ENCODE measurements around the gene PROK2.

PROK2 gene

DNA sequence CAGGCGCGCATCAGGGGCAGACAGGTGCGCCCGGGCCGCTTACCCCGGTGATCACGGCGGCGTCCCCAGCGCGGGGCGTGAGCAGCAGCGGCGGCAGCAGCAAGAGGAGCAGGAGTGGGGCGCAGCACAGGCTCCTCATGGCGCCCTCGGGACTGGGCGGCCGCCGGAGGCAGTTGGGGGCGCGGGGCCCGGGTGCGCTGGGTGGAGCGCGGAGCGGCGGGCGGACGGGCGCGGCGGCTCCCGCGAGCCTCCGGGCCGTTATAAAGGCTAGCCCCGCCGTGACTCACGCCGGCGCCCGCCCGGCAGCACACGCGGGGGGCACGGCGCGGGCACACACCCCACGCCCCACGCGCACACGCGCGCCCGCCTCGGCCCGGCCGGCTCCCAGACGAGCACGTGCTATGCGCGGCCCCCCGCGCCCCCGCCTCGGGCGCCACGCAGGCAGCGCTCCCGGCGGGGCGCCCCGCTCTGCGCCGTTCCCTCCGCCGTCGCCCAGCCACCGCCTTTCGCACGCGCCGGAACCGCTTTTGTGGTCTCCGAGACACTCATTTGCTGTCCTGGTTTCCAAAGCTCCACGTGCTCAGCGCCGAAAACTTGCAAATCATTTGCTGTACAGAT, at the start of gene PROK2:
Gene PROK2, minus strand, starts transcription at position 235 of the 618 bp plus-strand sequence. Its CDS starts 96 bp downstream, at position 139.
- no peak within 1 kb of the TSS for H3K4me2 ChIP-seq (ENCODE audit: low read depth, low read length, poor library complexity, severe bottlenecking)

DNA sequence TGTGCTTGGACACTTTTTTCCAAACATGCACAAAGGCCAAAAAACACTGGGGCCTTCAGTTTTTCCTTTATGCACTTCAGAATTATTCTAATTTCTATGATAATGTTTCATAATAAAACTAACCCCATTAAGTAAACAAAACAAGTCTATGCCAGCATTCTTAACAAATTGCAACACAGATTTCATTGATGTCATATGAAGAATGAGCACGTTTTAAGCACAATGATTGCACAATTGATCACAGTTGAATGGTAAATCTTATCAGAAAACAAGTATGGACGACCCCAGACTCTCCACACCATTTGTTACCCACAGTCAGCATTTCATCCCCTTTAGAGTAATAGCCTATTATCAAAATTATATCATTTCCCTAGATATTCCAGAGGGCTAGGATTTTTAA, 46.7 kb upstream of the PROK2 start:
- Histone ChIP-seq H3K9me2 (replicated peaks; ENCODE audit: insufficient read depth, low read length) (no peaks in the 10 kb centered on the region), H3K27me3 (ENCODE audit: low read length) (no peaks in the 10 kb centered on the region), H3K79me2 (ENCODE audit: insufficient read depth, low read length) (no peaks in the 10 kb centered on the region), H3F3A (ENCODE audit: insufficient read depth) (no peaks in the 10 kb centered on the region), H3K36me3 (ENCODE audit: low read length) (no peaks in the 10 kb centered on the region), H3K27ac (ENCODE audit: low read depth, low read length) (no peak overlapping the region), H3K4me3 (ENCODE audit: insufficient read depth, low read length, poor library complexity, severe bottlenecking) (no peak overlapping the region), H3K9ac (ENCODE audit: low read length) (no peak overlapping the region), H3K4me2 (ENCODE audit: low read depth, low read length, poor library complexity, severe bottlenecking) (no peak overlapping the region), H2AFZ (ENCODE audit: low read depth, low read length, severe bottlenecking) (no peak overlapping the region), H4K20me1 (ENCODE audit: low read depth, low read length) (no peaks in the 10 kb centered on the region), H3K9me3 (ENCODE audit: insufficient read depth, low read length) (no peaks in the 10 kb centered on the region)
- TF ChIP-seq CTCF (IDR thresholded peaks at IDR 0.05; ENCODE audit: insufficient read depth, low read length, poor library complexity, severe bottlenecking), result no peak
- no peak for TF ChIP-seq EZH2phosphoT487 (conservative IDR thresholded peaks at IDR 0.05; ENCODE audit: low read length)

More for the DNA sequence above, at the start of gene PROK2:
- Histone ChIP-seq H3K4me3 (ENCODE audit: insufficient read depth, low read length, poor library complexity, severe bottlenecking) (no peak within 1 kb of the TSS), H3K79me2 (ENCODE audit: insufficient read depth, low read length) (no peaks in the 10 kb centered on the region), H3K27ac (ENCODE audit: low read depth, low read length) (no peak within 1 kb of the TSS), H4K20me1 (ENCODE audit: low read depth, low read length) (no peaks in the 10 kb centered on the region), H3K9me2 (replicated peaks; ENCODE audit: insufficient read depth, low read length) (no peaks in the 10 kb centered on the region), H3K9me3 (ENCODE audit: insufficient read depth, low read length) (no peaks in the 10 kb centered on the region), H2AFZ (ENCODE audit: low read depth, low read length, severe bottlenecking) (no peak within 1 kb of the TSS), H3F3A (ENCODE audit: insufficient read depth) (no peaks in the 10 kb centered on the region), H3K9ac (ENCODE audit: low read length) (no peak within 1 kb of the TSS), H3K27me3 (ENCODE audit: low read length) (no peaks in the 10 kb centered on the region), H3K36me3 (ENCODE audit: low read length) (no peaks in the 10 kb centered on the region)
- no peak for TF ChIP-seq EZH2phosphoT487 (conservative IDR thresholded peaks at IDR 0.05; ENCODE audit: low read length)
- TF ChIP-seq CTCF (IDR thresholded peaks at IDR 0.05; ENCODE audit: insufficient read depth, low read length, poor library complexity, severe bottlenecking), result no peak

GRCh38 chr3:71825551-71826283, 40.8 kb upstream of the PROK2 start:
- Histone ChIP-seq H3K9me3 (ENCODE audit: insufficient read depth, low read length) (no peaks in the 10 kb centered on the region), H3F3A (ENCODE audit: insufficient read depth) (no peaks in the 10 kb centered on the region), H3K79me2 (ENCODE audit: insufficient read depth, low read length) (no peaks in the 10 kb centered on the region), H3K36me3 (ENCODE audit: low read length) (no peaks in the 10 kb centered on the region), H3K27me3 (ENCODE audit: low read length) (no peaks in the 10 kb centered on the region), H3K4me3 (ENCODE audit: insufficient read depth, low read length, poor library complexity, severe bottlenecking) (no peak overlapping the region), H3K9me2 (replicated peaks; ENCODE audit: insufficient read depth, low read length) (no peaks in the 10 kb centered on the region), H2AFZ (ENCODE audit: low read depth, low read length, severe bottlenecking) (no peak overlapping the region), H3K9ac (ENCODE audit: low read length) (no peak overlapping the region), H3K4me2 (ENCODE audit: low read depth, low read length, poor library complexity, severe bottlenecking) (no peak overlapping the region), H3K27ac (ENCODE audit: low read depth, low read length) (no peak overlapping the region), H4K20me1 (ENCODE audit: low read depth, low read length) (no peaks in the 10 kb centered on the region)
- no peak for TF ChIP-seq EZH2phosphoT487 (conservative IDR thresholded peaks at IDR 0.05; ENCODE audit: low read length)
- no peak for TF ChIP-seq CTCF (IDR thresholded peaks at IDR 0.05; ENCODE audit: insufficient read depth, low read length, poor library complexity, severe bottlenecking)
